Esophagus squamous epithelium (tissue), 5 donors: ENCODE data around the gene CARMIL1. TPM values are rescaled to one million over a fixed set of nuclear protein-coding genes. Genes with fewer than 3 reads are reported as not detected.

Experiments
- DNase-seq: peaks from one replicate; lab custom pipeline; 2025; lab: John Stamatoyannopoulos, UW
- H3K27ac ChIP-seq, 4 donors: fragments of 200-600 bp; sonication (generic); one replicate each; pipeline ENCODE4 v1.5.1; 2016 to 2019; ENCODE audit warnings: mild to moderate bottlenecking in 1 of 4
- H3K27me3 ChIP-seq, 4 donors: fragments of 200-600 bp; sonication (generic); 1 replicate in 3 of 4; 2 replicates in 1 of 4; pipeline versions ENCODE4 v1.5.1 to v1.6.0; 2017 to 2021; ENCODE audit warnings: antibody characterized with exemption in 1 of 4
- H3K36me3 ChIP-seq, 3 donors: fragments of 200-600 bp; sonication (generic); one replicate each; pipeline ENCODE4 v1.5.1; 2016 to 2019
- H3K4me1 ChIP-seq, 3 donors: fragments of 200-600 bp; sonication (generic); one replicate each; pipeline ENCODE4 v1.5.1; 2017 to 2019
- H3K4me3 ChIP-seq, 4 donors: fragments of 200-600 bp; sonication (generic); 1 replicate in 3 of 4; 2 replicates in 1 of 4; pipeline ENCODE4 v1.5.1; 2016 to 2019; ENCODE audit warnings: mild to moderate bottlenecking in 2 of 4, moderate library complexity in 1 of 4
- H3K9me3 ChIP-seq, 3 donors: fragments of 200-600 bp; sonication (generic); one replicate each; pipeline ENCODE4 v1.5.1; 2016 to 2019
- POLR2A ChIP-seq, 4 donors: fragments of 450-650 bp; IDR thresholded peaks; one replicate each; pipeline ENCODE4 v1.6.1; 2017; ENCODE audit warnings: antibody characterized with exemption in 4 of 4, mild to moderate bottlenecking in 4 of 4, moderate library complexity in 3 of 4
- WGBS, 2 donors: methylation state at CpG; one replicate each; pipeline ENCODE4 v1.1.5; 2018; 5-methylcytosine and 5-hydroxymethylcytosine counted together
- intact Hi-C: fragments of 100-400 bp; cut with DNase I; formaldehyde crosslinking; loops from one replicate; pipeline ENCODE4 v1.15.0; 2022
- total RNA-seq, 4 donors: library from RNA; depleted of rRNA; stranded (reverse); fragments of >200 nt; gene quantifications; one replicate each; pipeline ENCODE4 v1.1.0, GENCODE V29; 2016
- TF ChIP-seq, protein P1 (sequence below), 6 experiments: fragments of 450-650 bp in 4 of 6; fragments of 200-600 bp in 2 of 6; sonication (generic) in 2 of 6; IDR thresholded peaks; one replicate each; pipeline ENCODE4 v1.5.1; 2016 to 2019; ENCODE audit warnings: antibody characterized with exemption in 6 of 6, mild to moderate bottlenecking in 4 of 6, moderate library complexity in 4 of 6
- donor health status: DM: yes; HTN: yes; CAD: no.

Gene CARMIL1
- total RNA-seq, 4 donors from 2014 or later = 7.2 to 19.7 (median 18.3) TPM

- H3K4me3 ChIP-seq = no peak overlapping the region
- TF ChIP-seq, protein P1, sequence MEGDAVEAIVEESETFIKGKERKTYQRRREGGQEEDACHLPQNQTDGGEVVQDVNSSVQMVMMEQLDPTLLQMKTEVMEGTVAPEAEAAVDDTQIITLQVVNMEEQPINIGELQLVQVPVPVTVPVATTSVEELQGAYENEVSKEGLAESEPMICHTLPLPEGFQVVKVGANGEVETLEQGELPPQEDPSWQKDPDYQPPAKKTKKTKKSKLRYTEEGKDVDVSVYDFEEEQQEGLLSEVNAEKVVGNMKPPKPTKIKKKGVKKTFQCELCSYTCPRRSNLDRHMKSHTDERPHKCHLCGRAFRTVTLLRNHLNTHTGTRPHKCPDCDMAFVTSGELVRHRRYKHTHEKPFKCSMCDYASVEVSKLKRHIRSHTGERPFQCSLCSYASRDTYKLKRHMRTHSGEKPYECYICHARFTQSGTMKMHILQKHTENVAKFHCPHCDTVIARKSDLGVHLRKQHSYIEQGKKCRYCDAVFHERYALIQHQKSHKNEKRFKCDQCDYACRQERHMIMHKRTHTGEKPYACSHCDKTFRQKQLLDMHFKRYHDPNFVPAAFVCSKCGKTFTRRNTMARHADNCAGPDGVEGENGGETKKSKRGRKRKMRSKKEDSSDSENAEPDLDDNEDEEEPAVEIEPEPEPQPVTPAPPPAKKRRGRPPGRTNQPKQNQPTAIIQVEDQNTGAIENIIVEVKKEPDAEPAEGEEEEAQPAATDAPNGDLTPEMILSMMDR (IDR thresholded peaks at IDR 0.05) = no peak
- TF ChIP-seq POLR2A (IDR thresholded peaks at IDR 0.05) = no peak
- intact Hi-C loops = no loop called here
- peaks cover 0 to 6% (median 0%) of the 10 kb centered on the region in 3 donors for H3K36me3 ChIP-seq
- no peak for DNase-seq
- no peaks in the 10 kb centered on the region for H3K9me3 ChIP-seq
- no peaks in the 10 kb centered on the region for H3K27me3 ChIP-seq
- peaks cover 0 to 8% (median 0%) of the 10 kb centered on the region in 3 donors for H3K4me1 ChIP-seq
- 54 to 68% methylated on average over 2 of the region's 2 CpGs for WGBS, 2 donors
- no peak overlapping the region for H3K27ac ChIP-seq
Measured at GRCh38 chr6:25547797-25548196, 268.6 kb downstream of the CARMIL1 start.

GRCh38 chr6:25548451-25548850 lies 269.3 kb downstream of the CARMIL1 start:
- no peak for TF ChIP-seq POLR2A (IDR thresholded peaks at IDR 0.05)
- TF ChIP-seq, protein P1 (IDR thresholded peaks at IDR 0.05) = no peak
- H3K4me3 ChIP-seq = no peak overlapping the region
- H3K27ac ChIP-seq = no peak overlapping the region
- H3K4me1 ChIP-seq = peaks cover 0 to 1% (median 0%) of the 10 kb centered on the region in 3 donors
- no peaks in the 10 kb centered on the region for H3K9me3 ChIP-seq
- H3K27me3 ChIP-seq = no peaks in the 10 kb centered on the region
- intact Hi-C loops = no loop called here
- peaks cover 0 to 6% (median 0%) of the 10 kb centered on the region in 3 donors for H3K36me3 ChIP-seq
- DNase-seq = no peak
- WGBS, 2 donors = 69 to 76% methylated on average over 2 of the region's 2 CpGs

GRCh38 chr6:25550631-25551030 lies 271.5 kb downstream of the CARMIL1 start:
- Histone ChIP-seq H3K27me3 (no peaks in the 10 kb centered on the region), H3K4me1 (no peaks in the 10 kb centered on the region), H3K27ac (no peak overlapping the region), H3K4me3 (no peak overlapping the region), H3K9me3 (no peaks in the 10 kb centered on the region), H3K36me3 (peaks cover 0 to 6% (median 0%) of the 10 kb centered on the region in 3 donors)
- WGBS, 2 donors = 89 to 91% methylated on average over 11 of the region's 11 CpGs
- TF ChIP-seq, protein P1 (IDR thresholded peaks at IDR 0.05) = no peak
- TF ChIP-seq POLR2A (IDR thresholded peaks at IDR 0.05) = no peak
- intact Hi-C loops = no loop called here
- DNase-seq = no peak

GRCh38 chr6:25553502-25553901 lies 274.3 kb downstream of the CARMIL1 start:
- no peak overlapping the region for H3K4me3 ChIP-seq
- H3K4me1 ChIP-seq = no peaks in the 10 kb centered on the region
- H3K27me3 ChIP-seq = no peaks in the 10 kb centered on the region
- 60 to 68% methylated on average over 3 of the region's 3 CpGs for WGBS, 2 donors
- DNase-seq = no peak
- no peak overlapping the region for H3K27ac ChIP-seq
- peaks cover 0 to 6% (median 0%) of the 10 kb centered on the region in 3 donors for H3K36me3 ChIP-seq
- TF ChIP-seq, protein P1 (IDR thresholded peaks at IDR 0.05) = no peak
- no peak for TF ChIP-seq POLR2A (IDR thresholded peaks at IDR 0.05)
- H3K9me3 ChIP-seq = no peaks in the 10 kb centered on the region
- intact Hi-C loops = no loop called here

GRCh38 chr6:25555188-25555587 lies 276.0 kb downstream of the CARMIL1 start:
- no peak for DNase-seq
- Histone ChIP-seq H3K36me3 (peaks cover 0 to 6% (median 0%) of the 10 kb centered on the region in 3 donors), H3K4me3 (no peak overlapping the region), H3K27ac (no peak overlapping the region), H3K9me3 (no peaks in the 10 kb centered on the region), H3K4me1 (no peaks in the 10 kb centered on the region), H3K27me3 (no peaks in the 10 kb centered on the region)
- intact Hi-C loops = no loop called here
- no peak for TF ChIP-seq POLR2A (IDR thresholded peaks at IDR 0.05)
- TF ChIP-seq, protein P1 (IDR thresholded peaks at IDR 0.05) = no peak
- 86 to 97% methylated on average over 2 of the region's 2 CpGs for WGBS, 2 donors
